ENCODE measurements around the gene RNF19B. TPM values are rescaled to one million over a fixed set of nuclear protein-coding genes. Genes with fewer than 3 reads are reported as not detected.
A peak's percentile ranks its signal among the peaks of the same experiment; 100 is the strongest.

Gene RNF19B
- total and polyA plus RNA-seq, 2 of the 8 experiments (the other 6 are each of a cell fraction or from before 2014, with no cell fraction given) = 9.2 to 11.2 TPM

GRCh38 chr1:32991819-32992488 is 27.3 kb upstream of the RNF19B start:
- H3K4me2 ChIP-seq (ENCODE audit: insufficient read depth in 1 of 2, low read depth in 2 of 2, low read length in 2 of 2) = peak overlapping the region in 1 of 2 experiments; percentile 31; a peak in 1 of 4 replicates
- H3K79me2 ChIP-seq (ENCODE audit: control insufficient read depth in 1 of 2, insufficient read depth in 2 of 2, low read length in 2 of 2) = no peaks in the 10 kb centered on the region
- H3K23me2 ChIP-seq (ENCODE audit: low read depth, low read length) = no peaks in the 10 kb centered on the region
- no peak overlapping the region for H3K18ac ChIP-seq (ENCODE audit: extremely low read depth, low read length)
- FAIRE-seq (no peak), DNase-seq (ENCODE audit: low read depth in 1 of 2, low spot score in 2 of 2) (no peak)
- no peak overlapping the region for H2AFZ ChIP-seq (ENCODE audit: low read length)
- no peak overlapping the region for H4K91ac ChIP-seq (replicated peaks; ENCODE audit: insufficient read length, low read length)
- TF ChIP-seq KDM1A (IDR thresholded peaks at IDR 0.05; ENCODE audit: borderline replicate concordance, low read length) = no peak
- TF ChIP-seq RAD21 (IDR thresholded peaks at IDR 0.05 in 1 of 2, conservative IDR thresholded peaks at IDR 0.05 in 1 of 2; ENCODE audit: low read depth in 2 of 2, low read length in 2 of 2) = no peak
- no peak for TF ChIP-seq E2F6 (IDR thresholded peaks at IDR 0.05)
- TF ChIP-seq CBX5 (IDR thresholded peaks at IDR 0.05; ENCODE audit: low read depth, low read length) = no peak
- no peak for TF ChIP-seq CREB1 (IDR thresholded peaks at IDR 0.05)
- no peak for TF ChIP-seq GABPA (IDR thresholded peaks at IDR 0.05; ENCODE audit: borderline replicate concordance, insufficient read depth, low read length)
- no peak for TF ChIP-seq YY1 (IDR thresholded peaks at IDR 0.05; ENCODE audit: low read depth, low read length)
- TF ChIP-seq SUZ12 (IDR thresholded peaks at IDR 0.05; ENCODE audit: low read length) = no peak
- no peak for TF ChIP-seq TCF12 (IDR thresholded peaks at IDR 0.05; ENCODE audit: low read depth, low read length)
- no peak for TF ChIP-seq SIRT6 (IDR thresholded peaks at IDR 0.05; ENCODE audit: low read length)
- H3K4me1 ChIP-seq (replicated peaks in 1 of 4; ENCODE audit: control insufficient read depth in 3 of 4, insufficient read depth in 4 of 4, low read length in 3 of 4) = peaks cover 0 to 15% (median 8%) of the 10 kb centered on the region in 4 experiments; a peak in 5 of 7 replicates
- H2BK120ac ChIP-seq (replicated peaks; ENCODE audit: low read depth, low read length) = no peak overlapping the region
- H4K5ac ChIP-seq (ENCODE audit: insufficient read length, low read depth, low read length) = no peak overlapping the region
- H3K4me3 ChIP-seq (ENCODE audit: extremely low read depth in 1 of 4, insufficient read depth in 2 of 4, low read depth in 3 of 4, low read length in 4 of 4) = no peak overlapping the region
- H3K9me3 ChIP-seq (ENCODE audit: insufficient read depth in 2 of 2, low read depth in 1 of 2, low read length in 1 of 2) = no peaks in the 10 kb centered on the region
- peak overlapping the region; percentile 41 for H3K4ac ChIP-seq (replicated peaks; ENCODE audit: insufficient read length, low read depth, low read length)
- POLR2A ChIA-PET (ENCODE audit: partially characterized antibody) = interaction anchor here (1.0 to 2.7 kb wide), 7 partner anchors 8 to 27 kb away, joined by 3 to 12 read pairs (median 8); partner anchors contain the start of gene RNF19B
- H2AK5ac ChIP-seq (ENCODE audit: low read depth, low read length) = no peak overlapping the region
- H3K27me3 ChIP-seq (replicated peaks in 1 of 4; ENCODE audit: control insufficient read depth in 3 of 4, extremely low read depth in 1 of 4, insufficient read depth in 3 of 4, low read length in 3 of 4) = peaks cover 0 to 1% (median 0%) of the 10 kb centered on the region in 4 experiments; a peak in 1 of 7 replicates
- no peaks in the 10 kb centered on the region for H3K36me3 ChIP-seq (ENCODE audit: control insufficient read depth in 2 of 4, insufficient read depth in 4 of 4, low read length in 3 of 4)
- H3K56ac ChIP-seq (replicated peaks; ENCODE audit: insufficient read length, low read depth, low read length) = no peak overlapping the region
- H2BK20ac ChIP-seq (ENCODE audit: low read length) = no peak overlapping the region
- no peak overlapping the region for H3K14ac ChIP-seq (ENCODE audit: insufficient read length)
- CTCF ChIA-PET (ENCODE audit: partially characterized antibody) = interaction anchor here (0.9 to 6.8 kb wide), 11 partner anchors 8 to 99 kb away, joined by 3 to 44 read pairs (median 4); no protein-coding TSS in a partner anchor
- no peaks in the 10 kb centered on the region for H4K20me1 ChIP-seq (replicated peaks in 1 of 2; ENCODE audit: control insufficient read depth in 1 of 2, insufficient read depth in 2 of 2, low read length in 2 of 2)
- H3K79me1 ChIP-seq (ENCODE audit: low read depth, low read length) = peaks cover 4% of the 10 kb centered on the region
- H2BK5ac ChIP-seq (ENCODE audit: low read depth, low read length) = 0 out of 2 replicates have a peak overlapping the region, but pooled peaks have one; percentile 56
- WGBS, 2 experiments (ENCODE audit: extremely low coverage in 1 of 2, insufficient coverage in 1 of 2, insufficient read length in 1 of 2, insufficient replicate concordance in 2 of 2, low coverage in 1 of 2, low lambda C conversion rate in 2 of 2, missing lambda C conversion rate in 1 of 2) = 90% methylated on average over 9 of the region's 9 CpGs; no CpG with 5 or more reads in 1 of the 2 experiments
- no peak overlapping the region for H3K27ac ChIP-seq (ENCODE audit: low read depth, low read length)
- peak overlapping the region; percentile 50; the same call in 1 of the 2 replicates for H2BK12ac ChIP-seq (ENCODE audit: low read depth, low read length)
- H4K8ac ChIP-seq (ENCODE audit: extremely low read depth, insufficient read depth, low read length) = no peak overlapping the region; the same call in 1 of the 2 replicates
- no peak overlapping the region for H3K23ac ChIP-seq (ENCODE audit: insufficient read length)
- peak overlapping the region; percentile 53; the same call in 1 of the 2 replicates for H2BK15ac ChIP-seq (ENCODE audit: low read length)
- H3K9ac ChIP-seq (replicated peaks in 1 of 4; ENCODE audit: extremely low read depth in 1 of 4, low read depth in 3 of 4, low read length in 3 of 4) = no peak overlapping the region
